Measurements from ENCODE around the gene TCTN1.

TCTN1 gene

DNA sequence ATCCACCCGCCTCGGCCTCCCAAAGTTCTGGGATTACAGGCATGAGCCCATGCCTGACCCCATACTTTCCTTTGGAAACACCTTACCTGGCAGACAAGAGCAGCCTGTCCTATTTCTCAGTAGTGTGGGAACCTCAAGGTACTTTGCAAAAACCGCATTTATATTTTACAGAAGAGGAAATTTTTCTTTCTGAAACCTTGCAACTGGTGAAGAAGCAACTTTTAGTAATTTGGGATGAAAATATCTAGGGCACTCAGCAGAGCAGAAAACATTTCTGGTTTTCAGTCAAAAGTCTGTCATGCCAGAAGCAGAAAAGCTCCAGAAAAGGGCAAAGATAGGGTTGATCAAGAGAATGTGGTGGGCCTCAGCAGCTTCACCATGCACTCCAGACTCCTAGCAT, 53.7 kb downstream of the TCTN1 start:
- no peak overlapping the region for H3K4me3 ChIP-seq (ENCODE audit: control insufficient read depth, low read depth, low read length)
- DNase-seq (ENCODE audit: low read depth): no peak

DNA sequence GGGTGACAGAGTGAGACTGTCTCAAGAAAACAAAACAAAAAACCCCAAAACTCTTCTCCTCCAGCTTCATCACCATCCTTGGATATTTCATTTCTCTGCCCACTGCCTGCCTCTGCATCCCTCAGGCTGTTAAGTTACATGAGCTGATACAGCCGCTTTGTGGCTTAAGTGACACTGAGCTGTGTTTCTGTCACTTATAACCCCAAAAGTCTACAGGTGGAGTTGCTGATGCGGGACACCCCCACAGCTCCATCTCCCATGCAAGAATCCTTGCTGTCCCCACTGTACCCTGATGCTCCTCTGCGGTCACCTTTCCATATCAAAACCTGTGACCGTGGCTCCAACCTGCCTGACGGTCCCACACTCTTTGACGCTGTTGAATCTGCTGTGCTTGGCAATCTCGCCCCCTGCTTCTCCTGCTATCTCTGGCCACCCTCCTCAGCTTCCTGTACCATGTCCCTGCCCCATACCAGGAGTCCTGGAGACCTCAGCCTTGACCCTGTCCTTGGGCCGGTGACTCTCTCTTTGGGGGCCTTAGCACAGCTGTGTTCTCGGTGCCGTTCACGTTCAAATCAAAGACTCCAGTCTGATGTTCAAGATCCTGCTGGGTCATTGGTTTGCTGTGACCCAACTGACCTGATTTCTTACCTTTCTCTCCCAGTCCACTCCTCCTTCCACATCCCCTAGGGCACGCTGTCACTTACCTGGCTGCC, 54.7 kb downstream of the TCTN1 start:
- H3K4me3 ChIP-seq (ENCODE audit: control insufficient read depth, low read depth, low read length): no peak overlapping the region
- DNase-seq (ENCODE audit: low read depth): no peak
- TF ChIP-seq, protein P1, sequence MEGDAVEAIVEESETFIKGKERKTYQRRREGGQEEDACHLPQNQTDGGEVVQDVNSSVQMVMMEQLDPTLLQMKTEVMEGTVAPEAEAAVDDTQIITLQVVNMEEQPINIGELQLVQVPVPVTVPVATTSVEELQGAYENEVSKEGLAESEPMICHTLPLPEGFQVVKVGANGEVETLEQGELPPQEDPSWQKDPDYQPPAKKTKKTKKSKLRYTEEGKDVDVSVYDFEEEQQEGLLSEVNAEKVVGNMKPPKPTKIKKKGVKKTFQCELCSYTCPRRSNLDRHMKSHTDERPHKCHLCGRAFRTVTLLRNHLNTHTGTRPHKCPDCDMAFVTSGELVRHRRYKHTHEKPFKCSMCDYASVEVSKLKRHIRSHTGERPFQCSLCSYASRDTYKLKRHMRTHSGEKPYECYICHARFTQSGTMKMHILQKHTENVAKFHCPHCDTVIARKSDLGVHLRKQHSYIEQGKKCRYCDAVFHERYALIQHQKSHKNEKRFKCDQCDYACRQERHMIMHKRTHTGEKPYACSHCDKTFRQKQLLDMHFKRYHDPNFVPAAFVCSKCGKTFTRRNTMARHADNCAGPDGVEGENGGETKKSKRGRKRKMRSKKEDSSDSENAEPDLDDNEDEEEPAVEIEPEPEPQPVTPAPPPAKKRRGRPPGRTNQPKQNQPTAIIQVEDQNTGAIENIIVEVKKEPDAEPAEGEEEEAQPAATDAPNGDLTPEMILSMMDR (conservative IDR thresholded peaks at IDR 0.05; ENCODE audit: control insufficient read depth, insufficient read depth, low read depth, low read length): no peak

More for the DNA sequence above, 53.7 kb downstream of the TCTN1 start:
- TF ChIP-seq, protein P1 (conservative IDR thresholded peaks at IDR 0.05; ENCODE audit: control insufficient read depth, insufficient read depth, low read depth, low read length): no peak

DNA sequence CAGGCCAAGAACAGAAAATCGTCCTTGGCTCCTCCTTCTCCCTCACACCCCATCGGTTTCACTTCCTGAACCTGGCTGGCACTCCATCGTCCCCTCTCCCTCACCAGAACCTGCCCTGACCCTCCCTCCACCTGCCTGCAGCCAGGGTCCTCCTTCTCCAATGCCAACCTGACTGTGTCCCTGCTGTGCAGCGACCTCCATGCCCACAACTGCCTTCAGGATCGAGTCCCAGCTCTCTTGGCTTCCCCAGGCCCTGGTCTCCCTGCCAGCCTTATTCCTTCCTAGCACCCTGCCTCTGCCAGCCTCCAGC, 55.2 kb downstream of the TCTN1 start:
- no peak for DNase-seq (ENCODE audit: low read depth)
- H3K4me3 ChIP-seq (ENCODE audit: control insufficient read depth, low read depth, low read length): no peak overlapping the region
- TF ChIP-seq, protein P1 (conservative IDR thresholded peaks at IDR 0.05; ENCODE audit: control insufficient read depth, insufficient read depth, low read depth, low read length): no peak

DNA sequence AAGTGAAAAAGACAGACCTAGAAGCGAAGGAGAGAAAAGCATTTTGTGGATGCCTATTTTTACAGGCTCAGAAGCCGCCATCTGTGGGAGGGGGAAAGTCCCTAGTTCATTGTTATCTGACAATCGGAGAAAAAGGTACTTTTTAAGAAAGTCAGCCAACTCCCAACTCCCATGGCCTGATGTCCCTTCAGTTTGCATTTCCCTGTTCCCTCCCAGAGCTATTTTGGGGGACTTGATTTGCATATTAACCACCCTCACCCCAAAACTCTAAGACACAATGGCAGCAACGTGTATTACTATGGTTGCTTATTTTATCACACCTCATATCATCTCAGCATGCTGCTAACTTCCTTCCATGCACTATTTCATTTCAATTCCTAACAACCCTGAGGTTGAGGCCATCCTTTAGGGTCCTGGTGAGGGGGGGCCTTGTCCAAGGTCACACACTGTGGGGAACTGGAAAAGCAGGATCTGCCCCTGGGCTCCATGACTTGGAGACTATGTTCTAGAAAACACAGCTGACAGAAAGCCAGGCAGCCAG, 56.3 kb downstream of the TCTN1 start:
- H3K4me3 ChIP-seq (ENCODE audit: control insufficient read depth, low read depth, low read length): no peak overlapping the region
- TF ChIP-seq, protein P1 (conservative IDR thresholded peaks at IDR 0.05; ENCODE audit: control insufficient read depth, insufficient read depth, low read depth, low read length): no peak
- DNase-seq (ENCODE audit: low read depth): no peak

DNA sequence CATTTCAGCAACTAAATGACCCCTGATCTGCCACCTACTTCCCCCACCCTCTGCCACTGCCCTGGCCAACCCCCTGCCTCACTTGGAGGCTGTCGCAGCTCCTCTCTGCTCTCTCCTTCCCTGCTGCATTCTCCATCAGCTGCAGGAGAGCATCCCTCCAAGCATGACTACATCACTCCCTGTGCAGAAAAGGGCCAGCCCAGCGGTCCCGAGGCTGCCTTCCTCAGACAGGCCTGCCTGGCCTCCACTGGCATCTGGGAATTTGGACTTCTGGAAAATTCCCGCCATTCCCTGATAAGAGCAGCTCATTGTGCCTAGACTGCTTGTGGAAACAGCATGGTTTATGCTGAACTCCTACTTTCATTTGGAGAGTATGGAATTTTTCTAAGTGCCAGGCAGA, 62.2 kb downstream of the TCTN1 start:
- DNase-seq (ENCODE audit: low read depth): no peak
- H3K4me3 ChIP-seq (ENCODE audit: control insufficient read depth, low read depth, low read length): no peak overlapping the region
- TF ChIP-seq, protein P1 (conservative IDR thresholded peaks at IDR 0.05; ENCODE audit: control insufficient read depth, insufficient read depth, low read depth, low read length): no peak

DNA sequence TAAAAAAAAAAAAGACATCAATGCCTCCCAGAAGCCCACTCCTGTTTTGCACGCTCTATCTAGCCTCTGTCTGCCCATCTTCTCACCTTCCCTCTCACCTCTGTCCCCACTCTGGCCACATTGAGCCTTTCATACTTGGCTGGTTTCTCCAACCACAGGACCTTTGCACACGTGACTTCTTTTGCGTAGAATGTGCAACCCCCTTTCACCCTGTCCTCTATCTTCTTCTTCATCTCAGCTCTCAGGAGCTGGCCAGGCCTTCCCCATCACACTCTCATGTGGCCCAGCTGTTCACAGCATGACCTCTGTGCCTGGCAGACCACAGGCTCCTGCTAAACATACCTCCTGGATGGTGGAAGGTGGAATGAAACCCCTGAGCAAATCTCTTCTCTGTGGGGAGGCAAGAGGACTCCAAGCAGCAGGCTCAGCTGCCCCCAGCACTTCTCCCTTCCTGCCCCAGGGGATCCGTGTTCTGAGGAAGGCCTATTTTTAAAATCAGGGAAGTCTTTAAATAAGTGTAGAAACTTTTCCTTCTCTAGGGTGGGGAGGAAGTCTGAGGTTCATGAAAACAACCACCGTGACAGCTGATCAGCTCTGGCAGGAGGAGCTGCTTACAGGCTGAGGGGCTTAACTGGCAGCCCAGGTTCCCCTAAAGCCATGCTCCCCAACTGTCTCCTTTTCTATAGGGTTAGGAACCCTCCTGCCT, 63.4 kb downstream of the TCTN1 start:
- H3K4me3 ChIP-seq (ENCODE audit: control insufficient read depth, low read depth, low read length): no peak overlapping the region
- TF ChIP-seq, protein P1 (conservative IDR thresholded peaks at IDR 0.05; ENCODE audit: control insufficient read depth, insufficient read depth, low read depth, low read length): no peak
- no peak for DNase-seq (ENCODE audit: low read depth)
